ENCODE results near the gene MOAP1.
"Not testable (repeated sequence)": the region's sequence is repeated elsewhere in the genome, so short reads cannot be mapped to it uniquely, and the experiment has no call there.

MOAP1 gene

GRCh38 chr14:93195316-93195999, 10.8 kb upstream of the MOAP1 start:
- peaks cover 4% of the 10 kb centered on the region for H3K36me3 Mint-ChIP-seq (ENCODE audit: low read depth)
- H3K9me3 Mint-ChIP-seq, result no peaks in the 10 kb centered on the region
- H3K27me3 Mint-ChIP-seq (ENCODE audit: low read depth, poor library complexity), result no peaks in the 10 kb centered on the region
- H3K4me1 Mint-ChIP-seq, result no peaks in the 10 kb centered on the region
- no peak overlapping the region for H3K4me3 Mint-ChIP-seq
- H3K27ac Mint-ChIP-seq, result no peak overlapping the region
- TF ChIP-seq CTCF (IDR thresholded peaks at IDR 0.05), result no peak
- no peak for DNase-seq

DNA sequence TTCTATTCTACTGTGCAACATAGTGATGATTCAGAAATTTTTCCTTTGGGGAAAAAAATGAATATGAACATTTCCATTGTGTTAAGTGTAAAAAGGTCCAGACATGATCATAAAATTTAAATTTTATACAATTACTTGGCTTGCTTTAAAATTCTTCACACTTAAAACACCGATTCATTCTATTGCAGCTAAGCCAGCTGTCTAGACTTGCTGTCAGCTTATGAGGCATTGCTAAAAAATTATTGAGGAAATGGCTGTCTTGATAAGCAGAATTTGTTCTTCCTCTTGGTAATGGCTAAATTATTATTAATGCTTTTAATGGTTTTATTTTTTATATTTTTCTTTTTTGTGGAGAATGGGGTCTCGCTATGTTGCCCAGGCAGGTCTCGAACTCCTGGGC, 2.3 kb upstream of the MOAP1 start:
- DNase-seq, result no peak
- Mint-ChIP-seq H3K27ac (no peak overlapping the region), H3K9me3 (no peaks in the 10 kb centered on the region), H3K36me3 (ENCODE audit: low read depth) (no peaks in the 10 kb centered on the region), H3K4me1 (peaks cover 21% of the 10 kb centered on the region), H3K4me3 (no peak overlapping the region), H3K27me3 (ENCODE audit: low read depth, poor library complexity) (no peaks in the 10 kb centered on the region)
- TF ChIP-seq CTCF (IDR thresholded peaks at IDR 0.05), result no peak

DNA sequence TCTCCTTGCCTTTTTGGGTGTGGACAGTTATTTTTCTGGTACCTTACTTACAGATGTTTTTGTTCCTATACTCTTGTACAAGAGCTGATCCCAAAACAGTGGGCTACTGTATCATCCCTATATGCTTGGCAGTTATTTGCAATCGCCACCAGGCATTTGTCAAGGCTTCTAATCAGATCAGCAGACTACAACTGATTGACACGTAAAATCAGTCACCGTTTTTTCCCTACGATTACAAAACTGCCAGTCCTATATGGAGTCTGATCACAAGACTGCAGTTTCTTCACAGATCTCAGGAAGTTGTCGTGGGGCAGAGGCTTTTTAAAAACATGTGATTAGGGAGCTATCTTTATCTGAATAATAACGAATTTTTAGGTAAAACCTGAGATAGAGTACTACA, 1.8 kb upstream of the MOAP1 start:
- Mint-ChIP-seq H3K9me3 (no peaks in the 10 kb centered on the region), H3K4me3 (peak overlapping the region; percentile 98), H3K27ac (no peak overlapping the region), H3K27me3 (ENCODE audit: low read depth, poor library complexity) (no peaks in the 10 kb centered on the region), H3K36me3 (ENCODE audit: low read depth) (no peaks in the 10 kb centered on the region), H3K4me1 (peaks cover 21% of the 10 kb centered on the region)
- TF ChIP-seq CTCF (IDR thresholded peaks at IDR 0.05), result no peak
- no peak for DNase-seq

- Mint-ChIP-seq H3K4me1 (peaks cover 21% of the 10 kb centered on the region), H3K4me3 (peak overlapping the region; percentile 98), H3K27ac (peak overlapping the region; percentile 99), H3K27me3 (ENCODE audit: low read depth, poor library complexity) (peaks cover under 1% of the 10 kb centered on the region), H3K36me3 (ENCODE audit: low read depth) (no peaks in the 10 kb centered on the region), H3K9me3 (no peaks in the 10 kb centered on the region)
- no peak for TF ChIP-seq CTCF (IDR thresholded peaks at IDR 0.05)
- no peak for DNase-seq
Observed at GRCh38 chr14:93185349-93185720, 638 bp upstream of the MOAP1 start.

DNA sequence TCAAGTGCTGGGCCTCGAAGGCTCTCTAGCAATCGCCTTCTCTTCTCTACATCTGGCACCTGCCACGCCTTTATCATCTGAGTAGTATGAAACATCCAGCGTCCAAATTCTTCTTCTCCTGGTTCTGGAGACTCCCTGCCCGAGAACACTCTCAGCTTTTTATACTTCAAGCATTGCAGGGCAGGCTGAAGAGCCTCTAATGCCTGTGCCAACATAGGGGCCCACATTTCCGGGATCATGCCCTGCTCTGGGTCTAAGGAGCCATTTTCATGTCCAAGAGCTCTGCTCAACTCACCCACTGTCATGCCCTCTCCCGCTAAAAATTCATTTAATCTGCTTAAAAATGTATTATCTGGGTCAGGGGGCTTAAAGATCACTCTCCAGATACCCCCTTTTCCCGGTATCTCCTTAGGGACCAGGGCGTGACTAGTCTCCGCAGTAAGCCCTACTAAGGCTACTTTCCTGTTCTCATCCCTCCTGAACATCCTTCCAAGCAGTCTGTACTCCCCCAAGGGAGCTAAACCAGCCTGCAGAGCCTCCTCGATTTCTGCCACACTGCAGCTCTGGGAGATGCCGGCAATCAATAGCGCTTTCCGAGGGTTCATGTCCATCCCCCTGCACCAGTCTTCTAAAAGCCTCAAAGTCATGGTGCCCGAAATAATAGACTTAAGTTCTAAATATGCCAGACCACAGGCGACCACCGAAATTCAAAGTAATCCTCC, 940 bp downstream of the MOAP1 start:
- peaks cover 7% of the 10 kb centered on the region for H3K27me3 Mint-ChIP-seq (ENCODE audit: low read depth, poor library complexity)
- peaks cover 21% of the 10 kb centered on the region for H3K4me1 Mint-ChIP-seq
- H3K9me3 Mint-ChIP-seq, result no peaks in the 10 kb centered on the region
- H3K36me3 Mint-ChIP-seq (ENCODE audit: low read depth), result no peaks in the 10 kb centered on the region
- TF ChIP-seq CTCF (IDR thresholded peaks at IDR 0.05), result no peak
- peak overlapping the region; percentile 87 for H3K4me3 Mint-ChIP-seq
- no peak for DNase-seq
- no peak overlapping the region for H3K27ac Mint-ChIP-seq

DNA sequence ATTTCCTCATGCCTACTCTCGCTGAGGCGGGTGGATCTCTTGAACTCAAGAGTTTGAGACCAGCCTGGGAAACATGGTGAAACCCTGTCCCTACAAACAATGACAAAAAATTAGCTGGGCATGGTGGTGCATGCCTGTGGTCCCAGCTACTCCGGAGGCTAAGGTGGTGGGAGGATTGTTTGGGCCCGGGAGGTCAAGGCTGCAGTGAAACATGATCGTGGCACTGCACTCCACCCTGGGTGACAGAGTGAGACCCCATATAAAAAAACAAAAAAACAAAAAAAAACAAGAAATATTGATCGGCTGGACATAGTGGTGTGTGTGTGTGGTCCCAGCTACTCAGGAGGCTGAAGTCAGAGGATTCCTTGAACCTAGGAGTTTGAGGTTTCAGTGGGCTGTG, 9.2 kb downstream of the MOAP1 start:
- no peak for TF ChIP-seq CTCF (IDR thresholded peaks at IDR 0.05)
- Mint-ChIP-seq H3K4me1 (peaks cover 22% of the 10 kb centered on the region), H3K27me3 (ENCODE audit: low read depth, poor library complexity) (peaks cover 13% of the 10 kb centered on the region), H3K9me3 (no peaks in the 10 kb centered on the region), H3K4me3 (no peak overlapping the region), H3K36me3 (ENCODE audit: low read depth) (no peaks in the 10 kb centered on the region), H3K27ac (no peak overlapping the region)
- DNase-seq, result no peak

- H3K4me3 Mint-ChIP-seq; H3K36me3 Mint-ChIP-seq (ENCODE audit: low read depth); H3K27me3 Mint-ChIP-seq (ENCODE audit: low read depth, poor library complexity); H3K9me3 Mint-ChIP-seq; H3K27ac Mint-ChIP-seq; DNase-seq: not testable (repeated sequence)
- H3K4me1 Mint-ChIP-seq, result peaks cover 22% of the 10 kb centered on the region
Observed at GRCh38 chr14:93174731-93175130, 10.0 kb downstream of the MOAP1 start.
